ENCODE measurements around the gene DENND10. TPM values are rescaled to one million over a fixed set of nuclear protein-coding genes. Genes with fewer than 3 reads are reported as not detected.
"Not testable (repeated sequence)": the region's sequence is repeated elsewhere in the genome, so short reads cannot be mapped to it uniquely, and the experiment has no call there.

Gene DENND10
- polyA plus RNA-seq, 1 donor from 2014 or later, result 24.7 TPM

GRCh38 chr10:119087271-119087882 lies 16.5 kb upstream of the DENND10 start:
- Mint-ChIP-seq H3K36me3 (no peaks in the 10 kb centered on the region), H3K27me3 (peaks cover 6% of the 10 kb centered on the region), H3K4me1 (peaks cover 44 to 51% (median 47%) of the 10 kb centered on the region in 3 donors), H3K4me3 (peak overlapping the region; percentile 47 to 76 (median 61)), H3K27ac (peak overlapping the region; percentile 4 to 31 (median 7)), H3K9me3 (no peaks in the 10 kb centered on the region)

- H3K4me1 Mint-ChIP-seq, result peaks cover 38 to 47% (median 42%) of the 10 kb centered on the region in 3 donors
- H3K36me3 Mint-ChIP-seq, result no peaks in the 10 kb centered on the region
- H3K27me3 Mint-ChIP-seq, result peaks cover 6% of the 10 kb centered on the region
- H3K9me3 Mint-ChIP-seq, result no peaks in the 10 kb centered on the region
- H3K27ac Mint-ChIP-seq, result peak overlapping the region; percentile 79 to 96 (median 91)
- H3K4me3 Mint-ChIP-seq, result peak overlapping the region; percentile 22 to 92 (median 76)
Measured at GRCh38 chr10:119090026-119090795, 13.7 kb upstream of the DENND10 start.

GRCh38 chr10:119090968-119091367 lies 12.9 kb upstream of the DENND10 start:
- Mint-ChIP-seq H3K36me3 (no peaks in the 10 kb centered on the region), H3K4me3 (peak overlapping the region; percentile 22 to 92 (median 76)), H3K27me3 (peaks cover 6% of the 10 kb centered on the region), H3K4me1 (peaks cover 33 to 43% (median 39%) of the 10 kb centered on the region in 3 donors), H3K9me3 (no peaks in the 10 kb centered on the region), H3K27ac (peak overlapping the region; percentile 79 to 96 (median 91))

- Mint-ChIP-seq H3K27ac (no peak overlapping the region), H3K27me3 (peaks cover 3% of the 10 kb centered on the region), H3K36me3 (no peaks in the 10 kb centered on the region), H3K9me3 (no peaks in the 10 kb centered on the region), H3K4me3 (peak overlapping the region in 1 of 4 donors; percentile 2), H3K4me1 (peaks cover 12 to 17% (median 14%) of the 10 kb centered on the region in 3 donors)
Measured at GRCh38 chr10:119095640-119096039, 8.3 kb upstream of the DENND10 start.

GRCh38 chr10:119096641-119097415 lies 7.1 kb upstream of the DENND10 start:
- not testable (repeated sequence) for H3K9me3 Mint-ChIP-seq, H3K4me3 Mint-ChIP-seq, H3K27ac Mint-ChIP-seq, H3K27me3 Mint-ChIP-seq, H3K36me3 Mint-ChIP-seq
- peaks cover 5 to 11% (median 9%) of the 10 kb centered on the region in 3 donors for H3K4me1 Mint-ChIP-seq

- H3K27ac Mint-ChIP-seq, result no peak overlapping the region
- H3K9me3 Mint-ChIP-seq, result no peaks in the 10 kb centered on the region
- no peaks in the 10 kb centered on the region for H3K27me3 Mint-ChIP-seq
- peaks cover 4 to 12% (median 11%) of the 10 kb centered on the region in 3 donors for H3K4me1 Mint-ChIP-seq
- no peak overlapping the region for H3K4me3 Mint-ChIP-seq
- H3K36me3 Mint-ChIP-seq, result no peaks in the 10 kb centered on the region
Measured at GRCh38 chr10:119098576-119098975, 5.3 kb upstream of the DENND10 start.

- no peaks in the 10 kb centered on the region for H3K36me3 Mint-ChIP-seq
- H3K4me3 Mint-ChIP-seq, result peak overlapping the region in 2 of 4 donors; percentile 39 to 40
- no peaks in the 10 kb centered on the region for H3K27me3 Mint-ChIP-seq
- H3K27ac Mint-ChIP-seq, result no peak overlapping the region
- H3K9me3 Mint-ChIP-seq, result no peaks in the 10 kb centered on the region
- H3K4me1 Mint-ChIP-seq, result peaks cover 4 to 16% (median 15%) of the 10 kb centered on the region in 3 donors
Measured at GRCh38 chr10:119100434-119101238, 3.3 kb upstream of the DENND10 start.

- Mint-ChIP-seq H3K4me1 (peaks cover 4 to 15% (median 12%) of the 10 kb centered on the region in 3 donors), H3K9me3 (no peaks in the 10 kb centered on the region), H3K4me3 (peak overlapping the region in 2 of 4 donors; percentile 54 to 83), H3K27me3 (no peaks in the 10 kb centered on the region), H3K27ac (peak overlapping the region in 2 of 3 donors; percentile 81 to 86), H3K36me3 (no peaks in the 10 kb centered on the region)
Measured at GRCh38 chr10:119101366-119102098, 2.4 kb upstream of the DENND10 start.

GRCh38 chr10:119103241-119103902 lies 541 bp upstream of the DENND10 start:
- H3K4me1 Mint-ChIP-seq, result peaks cover 4 to 15% (median 12%) of the 10 kb centered on the region in 3 donors
- H3K27ac Mint-ChIP-seq, result peak overlapping the region in 2 of 3 donors; percentile 25 to 94
- peaks cover 5% of the 10 kb centered on the region for H3K36me3 Mint-ChIP-seq
- H3K27me3 Mint-ChIP-seq, result no peaks in the 10 kb centered on the region
- peak overlapping the region; percentile 77 to 86 (median 82) for H3K4me3 Mint-ChIP-seq
- H3K9me3 Mint-ChIP-seq, result no peaks in the 10 kb centered on the region

GRCh38 chr10:119104654-119105015 lies 722 bp downstream of the DENND10 start:
- Mint-ChIP-seq H3K4me3 (peak overlapping the region; percentile 80 to 89 (median 86)), H3K27ac (no peak overlapping the region), H3K36me3 (peaks cover 6% of the 10 kb centered on the region), H3K27me3 (no peaks in the 10 kb centered on the region), H3K4me1 (peaks cover 4 to 15% (median 12%) of the 10 kb centered on the region in 3 donors), H3K9me3 (no peaks in the 10 kb centered on the region)

GRCh38 chr10:119105155-119105554 lies 1.2 kb downstream of the DENND10 start:
- Mint-ChIP-seq H3K36me3 (peaks cover 6% of the 10 kb centered on the region), H3K4me1 (peaks cover 4 to 15% (median 12%) of the 10 kb centered on the region in 3 donors), H3K27me3 (no peaks in the 10 kb centered on the region), H3K9me3 (no peaks in the 10 kb centered on the region), H3K27ac (peak overlapping the region in 2 of 3 donors; percentile 16 to 42), H3K4me3 (peak overlapping the region; percentile 80 to 89 (median 86))

- H3K4me1 Mint-ChIP-seq, result peaks cover 4 to 15% (median 12%) of the 10 kb centered on the region in 3 donors
- H3K36me3 Mint-ChIP-seq, H3K27me3 Mint-ChIP-seq, H3K9me3 Mint-ChIP-seq, H3K27ac Mint-ChIP-seq: not testable (repeated sequence)
- H3K4me3 Mint-ChIP-seq, result peak overlapping the region in 1 of 4 donors; percentile 84
Measured at GRCh38 chr10:119105899-119106298, 2.0 kb downstream of the DENND10 start.

- H3K4me1 Mint-ChIP-seq, result peaks cover 4 to 13% (median 12%) of the 10 kb centered on the region in 3 donors
- not testable (repeated sequence) for H3K27ac Mint-ChIP-seq, H3K4me3 Mint-ChIP-seq, H3K9me3 Mint-ChIP-seq, H3K27me3 Mint-ChIP-seq, H3K36me3 Mint-ChIP-seq
Measured at GRCh38 chr10:119107106-119107505, 3.2 kb downstream of the DENND10 start.
